MM.1S (cell line): ENCODE data around the gene CFL2.

ENCODE experiments used
- DNase-seq: peaks from one replicate; pipeline ENCODE4 v3.0.0-alpha.2; 2015
- H2AFZ ChIP-seq: fragments of 300-600 bp; sonication (generic); 2 replicates; pipeline ENCODE4 v1.6.0; 2016; ENCODE audit warnings: antibody characterized with exemption, low read length
- H3F3A ChIP-seq: fragments of 300-600 bp; sonication (generic); 2 replicates; pipeline ENCODE4 v1.6.1; 2016; ENCODE audit warnings: mild to moderate bottlenecking, antibody characterized with exemption, low read length, moderate library complexity, mixed read lengths; ENCODE audit not compliant: insufficient read depth
- H3K27ac ChIP-seq: fragments of 300-600 bp; sonication (generic); 2 replicates; pipeline ENCODE4 v1.5.1; 2016; ENCODE audit warnings: mild to moderate bottlenecking, low read length
- H3K27me3 ChIP-seq: fragments of 300-600 bp; sonication (generic); replicated peaks from 2 replicates; pipeline ENCODE4 v1.6.0; 2016; ENCODE audit warnings: low read length; ENCODE audit not compliant: insufficient read depth
- H3K36me3 ChIP-seq: fragments of 300-600 bp; sonication (generic); replicated peaks from 2 replicates; pipeline ENCODE4 v1.6.1; 2016; ENCODE audit warnings: mild to moderate bottlenecking, low read length, mixed read lengths; ENCODE audit not compliant: insufficient read depth
- H3K4me1 ChIP-seq: fragments of 300-600 bp; sonication (generic); 2 replicates; pipeline ENCODE4 v1.6.1; 2016; ENCODE audit warnings: low read length, mixed read lengths
- H3K4me2 ChIP-seq: fragments of 300-600 bp; sonication (generic); 2 replicates; pipeline ENCODE4 v1.6.0; 2016; ENCODE audit warnings: low read depth, low read length
- H3K4me3 ChIP-seq: fragments of 300-600 bp; sonication (generic); 2 replicates; pipeline ENCODE4 v1.5.1; 2016; ENCODE audit warnings: low read length, mixed read lengths
- H3K79me2 ChIP-seq: fragments of 300-600 bp; sonication (generic); 2 replicates; pipeline ENCODE4 v1.6.1; 2016; ENCODE audit warnings: mixed run types, low read length, mixed read lengths
- H3K9ac ChIP-seq: fragments of 300-600 bp; sonication (generic); 2 replicates; pipeline ENCODE4 v1.6.1; 2016; ENCODE audit warnings: low read length, mixed read lengths
- H3K9me2 ChIP-seq: fragments of 300-600 bp; sonication (generic); replicated peaks from 2 replicates; pipeline ENCODE4 v1.6.1; 2016; ENCODE audit warnings: mild to moderate bottlenecking, low read length, mixed read lengths; ENCODE audit not compliant: insufficient read depth
- H3K9me3 ChIP-seq: fragments of 300-600 bp; sonication (generic); replicated peaks from 2 replicates; pipeline ENCODE4 v1.6.1; 2016; ENCODE audit warnings: mild to moderate bottlenecking, low read length, mixed read lengths; ENCODE audit not compliant: insufficient read depth
- H4K20me1 ChIP-seq: fragments of 300-600 bp; sonication (generic); 2 replicates; pipeline ENCODE4 v1.6.1; 2016; ENCODE audit warnings: mild to moderate bottlenecking, low read length, moderate library complexity, mixed read lengths; ENCODE audit not compliant: insufficient read depth
- EZH2 ChIP-seq: fragments of 300-600 bp; sonication (generic); optimal IDR thresholded peaks from 2 replicates; pipeline ENCODE3; 2017; ENCODE audit warnings: low read depth, mild to moderate bottlenecking, antibody characterized with exemption, low read length, mixed read lengths
- EZH2phosphoT487 ChIP-seq: fragments of 300-600 bp; sonication (generic); IDR thresholded peaks from 2 replicates; pipeline ENCODE4 v1.6.1; 2018; ENCODE audit warnings: antibody characterized with exemption, low read length
- TF ChIP-seq, protein P1 (sequence below): fragments of 300-600 bp; sonication (generic); IDR thresholded peaks from 2 replicates; pipeline ENCODE4 v1.5.1; 2016; ENCODE audit warnings: antibody characterized with exemption, low read length, mixed read lengths

Gene CFL2

DNA sequence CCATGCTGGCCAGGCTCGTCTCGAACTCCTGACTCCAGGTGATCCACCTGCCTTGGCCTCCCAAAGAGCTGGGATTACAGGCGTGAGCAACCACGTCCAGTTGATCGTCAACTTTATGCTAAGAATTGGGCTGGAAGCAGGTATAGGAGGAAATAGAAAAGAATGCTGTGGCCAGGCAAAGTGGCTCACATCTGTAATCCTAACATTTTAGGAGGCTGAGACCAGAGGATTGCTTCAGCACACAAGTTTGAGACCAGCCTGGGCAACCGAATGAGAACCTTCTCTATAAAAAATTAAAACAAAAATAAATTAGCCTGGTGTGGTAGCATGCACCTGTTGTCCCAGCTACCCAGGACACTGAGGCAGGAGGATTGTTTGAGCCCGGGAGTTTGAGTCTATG is 47.4 kb downstream of the CFL2 start:
- H3K27me3 ChIP-seq: no peaks in the 10 kb centered on the region
- H3K9me2 ChIP-seq: no peaks in the 10 kb centered on the region
- peaks cover 10% of the 10 kb centered on the region; the same call in 1 of the 2 replicates for H3F3A ChIP-seq
- TF ChIP-seq EZH2: no peak
- TF ChIP-seq, protein P1, sequence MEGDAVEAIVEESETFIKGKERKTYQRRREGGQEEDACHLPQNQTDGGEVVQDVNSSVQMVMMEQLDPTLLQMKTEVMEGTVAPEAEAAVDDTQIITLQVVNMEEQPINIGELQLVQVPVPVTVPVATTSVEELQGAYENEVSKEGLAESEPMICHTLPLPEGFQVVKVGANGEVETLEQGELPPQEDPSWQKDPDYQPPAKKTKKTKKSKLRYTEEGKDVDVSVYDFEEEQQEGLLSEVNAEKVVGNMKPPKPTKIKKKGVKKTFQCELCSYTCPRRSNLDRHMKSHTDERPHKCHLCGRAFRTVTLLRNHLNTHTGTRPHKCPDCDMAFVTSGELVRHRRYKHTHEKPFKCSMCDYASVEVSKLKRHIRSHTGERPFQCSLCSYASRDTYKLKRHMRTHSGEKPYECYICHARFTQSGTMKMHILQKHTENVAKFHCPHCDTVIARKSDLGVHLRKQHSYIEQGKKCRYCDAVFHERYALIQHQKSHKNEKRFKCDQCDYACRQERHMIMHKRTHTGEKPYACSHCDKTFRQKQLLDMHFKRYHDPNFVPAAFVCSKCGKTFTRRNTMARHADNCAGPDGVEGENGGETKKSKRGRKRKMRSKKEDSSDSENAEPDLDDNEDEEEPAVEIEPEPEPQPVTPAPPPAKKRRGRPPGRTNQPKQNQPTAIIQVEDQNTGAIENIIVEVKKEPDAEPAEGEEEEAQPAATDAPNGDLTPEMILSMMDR: no peak
- no peak for TF ChIP-seq EZH2phosphoT487
- no peak for DNase-seq
- no peak overlapping the region for H2AFZ ChIP-seq
- no peaks in the 10 kb centered on the region for H3K36me3 ChIP-seq
- H3K9me3 ChIP-seq: no peaks in the 10 kb centered on the region
- H3K4me1 ChIP-seq: peaks cover 14% of the 10 kb centered on the region
- H3K9ac ChIP-seq: no peak overlapping the region
- no peak overlapping the region for H3K4me3 ChIP-seq
- H3K27ac ChIP-seq: no peak overlapping the region
- H3K79me2 ChIP-seq: no peaks in the 10 kb centered on the region
- no peaks in the 10 kb centered on the region for H4K20me1 ChIP-seq
- no peak overlapping the region for H3K4me2 ChIP-seq

DNA sequence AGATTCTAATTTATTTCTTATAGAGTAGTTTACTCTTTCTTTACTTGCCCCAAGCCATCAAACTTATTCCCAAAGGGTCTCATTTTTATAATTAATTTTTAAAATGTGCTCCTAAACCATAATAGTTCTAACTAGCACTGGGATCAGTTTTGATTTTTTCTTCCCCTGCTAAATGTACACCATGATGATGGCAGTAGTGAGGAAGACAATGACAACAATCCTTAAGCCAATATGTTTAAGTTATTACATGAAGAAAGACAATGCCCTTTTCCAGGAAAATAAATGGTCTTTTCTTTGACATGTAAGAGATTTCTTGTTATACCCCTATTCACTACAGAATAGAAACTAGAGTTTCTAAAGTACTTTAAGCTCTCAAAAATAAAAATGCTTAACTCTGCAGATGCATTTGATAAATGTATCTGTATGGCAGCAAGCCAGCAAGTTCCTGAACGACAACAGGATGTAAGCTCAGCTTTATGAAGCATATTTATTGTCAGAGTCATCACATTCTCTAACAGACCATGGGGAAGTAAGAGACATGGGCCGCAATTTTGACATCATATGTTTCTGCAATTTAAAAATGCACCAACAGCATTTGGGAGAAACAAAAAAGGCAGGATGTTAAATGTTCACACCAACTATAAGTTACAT is 48.5 kb downstream of the CFL2 start:
- peak; percentile 77 for DNase-seq
- peak overlapping the region; percentile 48; the same call in 1 of the 2 replicates for H2AFZ ChIP-seq
- H3K9me2 ChIP-seq: no peaks in the 10 kb centered on the region
- peak overlapping the region; percentile 73 for H3K27ac ChIP-seq
- peak overlapping the region; percentile 40; the same call in 1 of the 2 replicates for H3K4me2 ChIP-seq
- no peaks in the 10 kb centered on the region for H3K36me3 ChIP-seq
- no peaks in the 10 kb centered on the region for H3K27me3 ChIP-seq
- H4K20me1 ChIP-seq: no peaks in the 10 kb centered on the region
- peaks cover 14% of the 10 kb centered on the region for H3K4me1 ChIP-seq
- no peak overlapping the region for H3K9ac ChIP-seq
- H3F3A ChIP-seq: peaks cover 10% of the 10 kb centered on the region; the same call in 1 of the 2 replicates
- H3K9me3 ChIP-seq: no peaks in the 10 kb centered on the region
- TF ChIP-seq, protein P1: no peak
- no peak for TF ChIP-seq EZH2
- no peak for TF ChIP-seq EZH2phosphoT487
- no peak overlapping the region for H3K4me3 ChIP-seq
- H3K79me2 ChIP-seq: no peaks in the 10 kb centered on the region

DNA sequence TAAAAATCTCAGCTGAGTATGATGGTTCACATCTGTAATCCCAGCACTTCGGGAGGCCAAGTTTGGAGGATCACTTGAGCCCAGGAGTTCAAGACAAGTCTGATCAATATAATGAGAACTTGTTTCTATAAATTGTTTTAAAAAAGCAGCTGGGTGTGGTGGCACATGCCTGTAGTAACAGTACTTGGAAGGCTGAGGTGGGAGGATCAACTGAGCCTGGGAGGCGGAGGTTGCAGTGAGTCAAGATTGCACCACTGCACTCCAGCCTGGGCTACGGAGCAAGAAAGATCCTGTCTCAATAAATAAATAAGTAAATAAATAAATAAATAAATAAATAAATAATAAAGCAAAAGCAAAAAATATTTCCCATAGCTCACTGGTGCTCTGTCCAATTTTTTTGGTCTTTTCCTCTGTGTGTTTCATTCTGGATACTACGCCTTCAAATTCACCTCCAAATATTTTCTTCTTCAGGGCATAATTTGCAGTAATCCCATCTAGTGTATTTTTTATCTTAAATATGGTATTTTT is 51.8 kb downstream of the CFL2 start:
- DNase-seq: no peak
- Histone ChIP-seq H4K20me1 (no peaks in the 10 kb centered on the region), H3K79me2 (no peaks in the 10 kb centered on the region), H3K4me1 (peaks cover 14% of the 10 kb centered on the region), H3K36me3 (no peaks in the 10 kb centered on the region), H3K4me3 (no peak overlapping the region), H3F3A (peaks cover 10% of the 10 kb centered on the region; the same call in 1 of the 2 replicates), H3K27me3 (no peaks in the 10 kb centered on the region), H3K4me2 (no peak overlapping the region), H2AFZ (no peak overlapping the region), H3K9me2 (no peaks in the 10 kb centered on the region), H3K27ac (no peak overlapping the region), H3K9ac (no peak overlapping the region), H3K9me3 (no peaks in the 10 kb centered on the region)
- no peak for TF ChIP-seq EZH2

DNA sequence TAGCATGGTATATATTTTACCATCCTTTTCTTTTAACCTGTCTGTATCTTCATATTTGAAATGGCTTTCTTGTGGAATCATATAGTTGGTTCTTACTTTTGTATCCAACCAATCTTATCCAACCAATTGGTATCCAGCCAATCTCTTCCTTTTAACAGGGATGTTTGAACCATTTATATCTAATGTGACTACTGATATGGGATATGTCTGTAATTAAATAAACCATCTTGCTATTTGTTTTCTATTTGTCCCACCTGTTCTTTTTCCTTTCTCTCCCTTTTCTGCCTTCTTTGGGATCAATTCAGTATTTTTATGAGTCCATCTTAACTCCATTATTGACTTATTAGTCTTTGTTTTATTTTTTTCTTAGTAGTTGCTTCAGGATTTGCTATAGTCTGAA is 53.6 kb downstream of the CFL2 start:
- Histone ChIP-seq H3K9me2 (no peaks in the 10 kb centered on the region), H3K4me2 (no peak overlapping the region), H3K9ac (no peak overlapping the region), H3F3A (peaks cover 2% of the 10 kb centered on the region; the same call in 1 of the 2 replicates), H3K27me3 (no peaks in the 10 kb centered on the region), H4K20me1 (no peaks in the 10 kb centered on the region), H3K27ac (no peak overlapping the region), H3K4me1 (peaks cover 8% of the 10 kb centered on the region), H3K9me3 (no peaks in the 10 kb centered on the region), H3K4me3 (no peak overlapping the region), H3K36me3 (no peaks in the 10 kb centered on the region), H2AFZ (no peak overlapping the region), H3K79me2 (no peaks in the 10 kb centered on the region)
- TF ChIP-seq EZH2 (no peak), EZH2phosphoT487 (no peak)
- TF ChIP-seq, protein P1: no peak
- no peak for DNase-seq
